ENCODE results near the gene S1PR2.
"Not testable (repeated sequence)": the region's sequence is repeated elsewhere in the genome, so short reads cannot be mapped to it uniquely, and the experiment has no call there.

Gene S1PR2

GRCh38 chr19:10190026-10190425 lies 41.1 kb downstream of the S1PR2 start:
- DNase-seq (ENCODE audit: low spot score): no peak

- DNase-seq (ENCODE audit: low spot score): no peak
Observed at GRCh38 chr19:10189616-10190015, 41.5 kb downstream of the S1PR2 start.

DNA sequence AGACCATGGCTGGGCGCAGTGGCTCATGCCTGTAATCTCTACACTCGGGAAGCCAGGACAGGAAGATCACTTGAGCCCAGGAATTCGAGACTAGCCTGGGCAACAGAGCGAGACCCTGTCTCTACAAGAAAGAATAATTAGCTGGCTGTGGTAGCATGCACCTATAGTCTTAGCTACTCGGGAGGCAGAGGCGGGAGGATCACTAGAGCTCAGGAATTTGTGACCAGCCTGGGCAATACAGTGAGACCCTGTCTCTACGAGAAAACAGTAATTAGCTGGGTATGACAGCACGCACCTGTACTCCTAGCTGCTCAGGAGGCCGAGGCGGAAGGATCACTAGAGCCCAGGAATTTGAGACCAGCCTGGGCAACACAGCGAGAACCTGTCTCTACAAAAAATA lies 43.8 kb downstream of the S1PR2 start:
- DNase-seq (ENCODE audit: low spot score): no peak

- no peak for DNase-seq (ENCODE audit: low spot score)
Observed at GRCh38 chr19:10184636-10185035, 46.5 kb downstream of the S1PR2 start.

DNA sequence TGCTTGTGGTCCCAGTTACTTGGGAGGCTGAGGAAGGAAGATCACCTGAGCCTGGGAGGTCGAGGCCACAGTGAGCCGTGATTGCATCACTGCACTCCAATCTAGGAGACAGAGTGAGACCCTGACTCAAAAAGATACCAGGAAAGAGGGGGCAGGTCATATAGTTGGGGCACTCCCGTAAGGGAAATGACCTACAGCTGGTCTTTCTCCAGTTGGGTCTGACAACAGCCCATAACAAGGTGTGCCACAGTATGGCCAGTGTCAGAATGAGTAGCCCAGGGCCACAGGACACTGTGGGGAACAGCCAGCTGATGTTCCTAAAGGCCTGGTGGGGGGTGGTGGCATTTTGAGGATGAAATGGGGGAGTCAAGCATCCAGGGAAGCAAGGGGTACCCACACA lies 47.2 kb downstream of the S1PR2 start:
- DNase-seq (ENCODE audit: low spot score): no peak

- no peak for DNase-seq (ENCODE audit: low spot score)
Observed at GRCh38 chr19:10182847-10183246, 48.3 kb downstream of the S1PR2 start.

- no peak for DNase-seq (ENCODE audit: low spot score)
Observed at GRCh38 chr19:10182076-10182475, 49.1 kb downstream of the S1PR2 start.

DNA sequence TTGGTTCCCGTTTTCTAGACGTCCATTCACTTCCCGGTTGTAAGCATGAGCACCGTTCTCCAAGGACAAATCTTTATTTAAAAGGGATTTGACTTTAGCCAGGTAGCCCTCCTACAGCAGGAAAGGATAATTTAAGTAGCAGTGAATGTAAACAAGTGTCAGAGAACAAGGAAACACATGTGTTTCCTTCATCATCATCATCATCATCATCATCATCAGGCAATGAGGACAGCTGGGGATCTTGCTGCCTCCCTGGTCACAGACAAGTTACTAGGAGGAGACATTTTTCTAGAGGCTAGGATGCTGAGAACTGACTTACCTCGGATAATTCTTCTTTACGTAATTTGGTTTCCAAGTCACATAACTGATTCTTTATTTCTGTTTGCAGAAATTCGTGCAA lies 50.7 kb downstream of the S1PR2 start:
- DNase-seq (ENCODE audit: low spot score): no peak

- DNase-seq (ENCODE audit: low spot score): not testable (repeated sequence)
Observed at GRCh38 chr19:10180024-10180423, 51.1 kb downstream of the S1PR2 start.

DNA sequence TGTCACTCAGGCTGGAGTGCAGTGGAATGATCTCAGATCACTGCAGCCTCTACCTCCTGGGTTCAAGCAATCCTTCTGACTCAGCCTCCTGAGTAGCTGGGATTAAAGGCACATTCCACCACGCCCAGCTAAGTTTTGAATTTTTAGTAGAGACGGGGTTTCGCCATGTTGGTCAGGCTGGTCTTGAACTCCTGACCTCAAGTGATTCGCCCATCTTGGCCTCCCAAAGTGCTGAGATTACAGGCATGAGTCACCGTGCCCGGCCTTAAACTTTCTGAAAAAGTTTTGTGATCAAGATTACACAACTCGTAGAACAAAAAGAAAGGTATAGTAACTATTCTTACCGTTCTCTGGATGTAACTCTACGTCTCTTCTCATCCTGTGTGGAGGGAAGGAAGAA lies 57.6 kb downstream of the S1PR2 start:
- no peak for DNase-seq (ENCODE audit: low spot score)

Measured in germinal center (tissue), 1 donor.